ENCODE measurements around the gene RGS14.

- TF ChIP-seq POLR2A (IDR thresholded peaks at IDR 0.05; ENCODE audit: low read depth) (no peak), CTCF (IDR thresholded peaks at IDR 0.05) (no peak)
Observed at GRCh38 chr5:177404641-177405179, 47.0 kb downstream of the RGS14 start.
